WERI-Rb-1 (cell line): ENCODE data around the gene YES1.
A peak's percentile ranks its signal among the peaks of the same experiment; 100 is the strongest.
"Not testable (repeated sequence)": the region's sequence is repeated elsewhere in the genome, so short reads cannot be mapped to it uniquely, and the experiment has no call there.

Experiments used
- DNase-seq: peaks from one replicate; pipeline ENCODE4 v3.0.0-alpha.2; 2020
- H3K27ac ChIP-seq: fragments of 250-450 bp; sonication (Bioruptor Pico); 2 replicates; pipeline ENCODE4 v1.5.1; 2020; ENCODE audit warnings: mild to moderate bottlenecking, moderate library complexity
- H3K27me3 ChIP-seq: fragments of 250-450 bp; sonication (Bioruptor Pico); 2 replicates; pipeline ENCODE4 v1.5.1; 2021; ENCODE audit warnings: mild to moderate bottlenecking, low read depth, moderate library complexity; ENCODE audit not compliant: insufficient read depth, severe bottlenecking
- H3K36me3 ChIP-seq: fragments of 250-450 bp; sonication (Bioruptor Pico); 2 replicates; pipeline ENCODE4 v1.5.1; 2020; ENCODE audit warnings: mild to moderate bottlenecking, moderate library complexity
- H3K4me3 ChIP-seq: 2 replicates; pipeline ENCODE4 v1.5.1; 2011; ENCODE audit warnings: low read depth, mild to moderate bottlenecking, control low read depth, low read length
- H3K9me3 ChIP-seq: fragments of 250-450 bp; sonication (Bioruptor Pico); 2 replicates; pipeline ENCODE4 v1.5.1; 2021; ENCODE audit warnings: mild to moderate bottlenecking, moderate library complexity; ENCODE audit not compliant: severe bottlenecking
- CTCF ChIP-seq: IDR thresholded peaks from 2 replicates; pipeline ENCODE4 v1.5.1; 2011; ENCODE audit warnings: low read depth, mild to moderate bottlenecking, control low read depth, inconsistent platforms, low read length

Gene YES1

DNA sequence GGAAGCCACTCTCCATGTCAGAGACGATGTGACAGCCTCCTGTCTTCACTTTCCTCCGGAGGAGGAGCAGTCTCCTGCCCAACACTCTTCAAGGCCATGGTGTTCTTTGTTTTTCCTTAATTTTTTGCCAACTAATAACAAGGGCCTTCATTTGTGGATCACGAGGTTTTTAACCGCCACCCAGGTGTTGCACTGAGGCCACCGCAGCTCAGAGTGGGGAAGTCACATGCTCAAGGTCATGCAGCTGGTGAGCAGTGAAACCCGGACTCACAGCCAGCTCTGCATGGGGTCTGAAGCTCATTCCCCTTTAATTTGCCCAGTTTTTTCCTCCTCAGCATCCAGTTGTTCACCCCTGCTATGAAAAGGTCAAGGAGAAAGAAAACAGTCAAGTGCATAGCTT is 119.2 kb downstream of the YES1 start:
- Histone ChIP-seq H3K4me3 (no peak overlapping the region), H3K9me3 (no peaks in the 10 kb centered on the region), H3K27me3 (no peaks in the 10 kb centered on the region), H3K27ac (no peak overlapping the region), H3K36me3 (peaks cover 7% of the 10 kb centered on the region)
- no peak for DNase-seq
- no peak for TF ChIP-seq CTCF

DNA sequence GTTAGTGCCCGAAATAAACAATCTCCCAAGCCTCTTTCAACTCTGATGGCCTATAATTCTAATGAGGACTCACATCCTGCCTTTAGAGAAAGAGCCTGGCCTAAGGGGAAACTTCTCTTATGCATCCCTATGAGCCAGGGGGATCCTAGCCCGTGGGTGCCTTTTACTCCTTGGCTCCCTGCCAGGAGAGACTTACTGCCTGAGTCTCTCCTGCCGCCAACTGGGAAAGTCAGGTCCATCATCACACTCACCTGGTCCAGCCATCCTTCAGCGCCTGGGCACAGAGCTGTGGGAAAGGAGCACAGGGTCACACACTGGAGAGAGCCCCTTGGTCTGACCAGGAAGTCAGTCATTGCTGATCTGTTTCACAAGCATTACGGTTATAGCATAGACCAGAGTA is 123.7 kb downstream of the YES1 start:
- peaks cover 11% of the 10 kb centered on the region for H3K36me3 ChIP-seq
- no peak for DNase-seq
- TF ChIP-seq CTCF, result no peak

GRCh38 chr18:686339-687111 is 125.5 kb downstream of the YES1 start:
- H3K36me3 ChIP-seq, result peaks cover 11% of the 10 kb centered on the region
- no peak overlapping the region for H3K27ac ChIP-seq
- H3K4me3 ChIP-seq, result no peak overlapping the region
- DNase-seq, result peak; percentile 14
- TF ChIP-seq CTCF, result no peak
- no peaks in the 10 kb centered on the region for H3K9me3 ChIP-seq
- no peaks in the 10 kb centered on the region for H3K27me3 ChIP-seq

More for the DNA sequence above, 123.7 kb downstream of the YES1 start:
- no peaks in the 10 kb centered on the region for H3K9me3 ChIP-seq
- no peak overlapping the region for H3K27ac ChIP-seq
- H3K27me3 ChIP-seq, result no peaks in the 10 kb centered on the region
- no peak overlapping the region for H3K4me3 ChIP-seq

GRCh38 chr18:685438-685837 is 126.6 kb downstream of the YES1 start:
- no peak overlapping the region for H3K4me3 ChIP-seq
- H3K27me3 ChIP-seq, result no peaks in the 10 kb centered on the region
- H3K36me3 ChIP-seq, result peaks cover 11% of the 10 kb centered on the region
- TF ChIP-seq CTCF, result no peak
- no peak overlapping the region for H3K27ac ChIP-seq
- no peaks in the 10 kb centered on the region for H3K9me3 ChIP-seq
- DNase-seq, result no peak

DNA sequence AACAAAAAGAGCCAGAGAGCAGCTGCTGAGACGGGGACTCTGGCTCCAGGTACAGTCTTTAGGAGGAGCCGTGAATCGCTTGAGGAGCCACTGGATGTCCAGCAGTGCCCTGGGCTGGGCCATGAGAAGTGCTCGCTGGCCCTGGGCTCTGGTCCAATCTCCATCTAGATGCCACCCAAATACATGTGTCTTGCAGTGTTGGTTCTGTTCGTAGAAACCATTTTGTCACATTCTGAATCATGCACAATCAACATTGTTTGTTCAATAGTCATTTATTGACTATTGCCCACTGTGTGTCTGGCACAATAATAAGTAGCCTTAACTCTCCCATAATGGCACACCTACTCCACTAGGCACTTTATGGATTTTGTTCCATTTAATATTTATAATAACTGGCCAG is 128.5 kb downstream of the YES1 start:
- H3K27ac ChIP-seq, result no peak overlapping the region
- no peak for DNase-seq
- H3K9me3 ChIP-seq, result no peaks in the 10 kb centered on the region
- peaks cover 11% of the 10 kb centered on the region for H3K36me3 ChIP-seq
- H3K27me3 ChIP-seq, result no peaks in the 10 kb centered on the region
- no peak for TF ChIP-seq CTCF
- H3K4me3 ChIP-seq, result no peak overlapping the region

DNA sequence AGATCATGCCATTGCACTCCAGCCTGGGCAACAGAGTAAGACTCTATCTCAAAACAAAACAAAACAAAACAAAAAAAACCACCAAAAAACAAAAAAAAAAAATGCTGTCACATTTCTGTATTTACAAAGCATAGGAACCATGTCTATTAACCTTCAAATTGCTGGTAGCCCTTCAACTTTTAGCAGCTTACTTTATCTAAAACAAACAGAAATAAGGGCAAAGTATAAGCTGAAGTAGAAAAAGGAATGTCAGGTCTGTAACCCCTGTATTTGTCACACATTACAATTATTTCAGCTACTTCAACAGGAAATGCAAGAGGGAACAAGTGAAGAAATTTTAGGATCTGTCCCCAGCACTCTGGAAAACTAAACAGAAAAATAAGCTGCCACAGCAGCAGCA is 129.2 kb downstream of the YES1 start:
- no peaks in the 10 kb centered on the region for H3K9me3 ChIP-seq
- no peak for TF ChIP-seq CTCF
- H3K4me3 ChIP-seq, result no peak overlapping the region
- H3K36me3 ChIP-seq, result peaks cover 13% of the 10 kb centered on the region
- H3K27ac ChIP-seq, result no peak overlapping the region
- H3K27me3 ChIP-seq, result no peaks in the 10 kb centered on the region
- DNase-seq, result no peak

DNA sequence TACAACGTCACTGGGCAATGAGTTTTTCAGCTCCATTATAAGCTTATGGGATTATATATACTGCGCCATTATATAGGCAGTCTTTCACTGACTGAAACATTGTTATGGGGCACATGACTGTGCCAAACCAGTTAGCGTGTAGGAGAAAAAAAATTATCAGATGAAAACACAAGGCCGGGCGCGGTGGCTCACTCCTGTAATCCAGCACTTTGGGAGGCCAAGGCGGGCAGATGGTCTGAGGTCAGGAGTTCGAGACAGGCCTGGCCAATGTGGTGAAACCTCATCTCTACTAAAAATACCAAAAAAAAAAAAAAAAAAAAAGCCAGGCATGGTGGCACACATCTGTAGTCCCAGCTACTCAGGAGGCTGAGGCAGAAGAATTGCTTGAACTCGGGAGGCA is 129.6 kb downstream of the YES1 start:
- H3K27ac ChIP-seq, DNase-seq, H3K27me3 ChIP-seq, H3K4me3 ChIP-seq, H3K9me3 ChIP-seq: not testable (repeated sequence)
- H3K36me3 ChIP-seq, result peaks cover 16% of the 10 kb centered on the region
